Prostate gland (tissue), 2 donors: Measurements from ENCODE around the gene SLC15A2.

ENCODE experiments used
- CTCF ChIP-seq, 4 experiments: fragments of 200-600 bp in 2 of 4; fragments of 450-650 bp in 2 of 4; sonication (generic) in 2 of 4; IDR thresholded peaks; 1 replicate in 3 of 4; 2 replicates in 1 of 4; pipeline ENCODE4 v1.5.1; 2016 to 2019; ENCODE audit warnings: antibody characterized with exemption in 4 of 4, mild to moderate bottlenecking in 2 of 4, moderate library complexity in 2 of 4
- POLR2AphosphoS5 ChIP-seq: sonication (generic); formaldehyde crosslinking; IDR thresholded peaks from one replicate; pipeline ENCODE4 v1.6.1; 2017; ENCODE audit warnings: antibody characterized with exemption

DNA sequence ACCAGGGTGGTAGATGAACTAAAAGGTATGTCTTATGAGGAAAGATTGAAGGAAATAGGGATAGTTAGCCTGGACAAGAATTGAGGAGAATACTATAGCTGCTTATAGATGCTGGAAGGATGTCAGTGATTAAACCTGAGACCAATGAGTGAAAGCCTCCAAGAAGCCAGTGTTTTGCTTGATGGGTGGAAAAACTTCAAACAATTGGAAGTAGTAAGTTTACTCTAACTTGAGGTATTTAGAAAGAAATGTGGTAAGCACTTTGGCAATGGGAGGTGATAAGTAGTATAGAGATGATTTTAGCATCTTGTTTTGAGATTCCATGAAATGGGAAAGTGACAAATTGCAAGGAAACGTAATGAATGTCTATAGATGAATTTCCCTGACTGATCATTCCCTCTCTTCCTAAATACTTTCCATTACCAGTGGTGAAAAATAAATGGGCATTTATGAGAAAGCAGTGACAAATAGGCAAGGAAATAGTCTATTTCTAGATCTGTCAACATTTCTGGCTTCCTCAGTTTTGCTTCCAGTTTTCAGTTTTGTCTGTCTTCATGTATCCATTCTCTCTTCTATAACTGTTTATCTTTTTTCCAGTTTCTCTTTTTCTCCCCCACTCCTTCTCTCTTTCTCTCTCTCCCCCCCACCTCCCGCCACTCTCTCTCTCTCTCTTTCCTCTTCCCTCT, 19.2 kb downstream of the SLC15A2 start:
- no peak for TF ChIP-seq CTCF (IDR thresholded peaks at IDR 0.05)
- no peak for TF ChIP-seq POLR2AphosphoS5
